NT2/D1 (cell line): ENCODE data around the gene PDE5A.
"Not testable (repeated sequence)": the region's sequence is repeated elsewhere in the genome, so short reads cannot be mapped to it uniquely, and the experiment has no call there.

Experiments used
- DNase-seq: peaks from one replicate; pipeline ENCODE4 v3.0.0-alpha.2; 2011; ENCODE audit warnings: low read depth, low spot score
- H3K27me3 ChIP-seq: 2 replicates; pipeline ENCODE4 v1.6.0; 2011; ENCODE audit warnings: mild to moderate bottlenecking; ENCODE audit not compliant: insufficient read length, insufficient read depth
- H3K36me3 ChIP-seq: 2 replicates; pipeline ENCODE4 v1.6.1; 2011; ENCODE audit warnings: mild to moderate bottlenecking, low read length, mixed read lengths; ENCODE audit not compliant: insufficient read depth, insufficient read length
- H3K4me1 ChIP-seq: 2 replicates; pipeline ENCODE4 v1.5.1; 2011; ENCODE audit not compliant: insufficient read depth, insufficient read length
- H3K4me3 ChIP-seq: 2 replicates; pipeline ENCODE4 v1.5.1; 2011; ENCODE audit warnings: low read depth; ENCODE audit not compliant: insufficient read length
- H3K9ac ChIP-seq: 2 replicates; pipeline ENCODE4 v1.6.0; 2011; ENCODE audit warnings: low read depth; ENCODE audit not compliant: insufficient read length
- H3K9me3 ChIP-seq: 2 replicates; pipeline ENCODE4 v1.5.1; 2011; ENCODE audit warnings: mild to moderate bottlenecking, low read length; ENCODE audit not compliant: insufficient read depth
- SUZ12 ChIP-seq: IDR thresholded peaks from 2 replicates; pipeline ENCODE4 v1.6.1; 2011; ENCODE audit not compliant: insufficient read length, insufficient read depth; ENCODE audit errors: extremely low read depth
- YY1 ChIP-seq: IDR thresholded peaks from 2 replicates; pipeline ENCODE4 v1.6.1; 2011; ENCODE audit not compliant: insufficient read length, insufficient read depth
- ZNF274 ChIP-seq: IDR thresholded peaks from 2 replicates; pipeline ENCODE4 v1.6.1; 2011; ENCODE audit warnings: mild to moderate bottlenecking, low read depth, low read length

PDE5A gene

GRCh38 chr4:119666653-119667091 lies 38.1 kb upstream of the PDE5A start:
- Histone ChIP-seq H3K27me3 (no peaks in the 10 kb centered on the region), H3K4me3 (no peak overlapping the region), H3K36me3 (no peaks in the 10 kb centered on the region), H3K9me3 (no peaks in the 10 kb centered on the region), H3K9ac (no peak overlapping the region), H3K4me1 (no peaks in the 10 kb centered on the region)
- no peak for DNase-seq
- TF ChIP-seq SUZ12: no peak
- TF ChIP-seq YY1: no peak
- no peak for TF ChIP-seq ZNF274

DNA sequence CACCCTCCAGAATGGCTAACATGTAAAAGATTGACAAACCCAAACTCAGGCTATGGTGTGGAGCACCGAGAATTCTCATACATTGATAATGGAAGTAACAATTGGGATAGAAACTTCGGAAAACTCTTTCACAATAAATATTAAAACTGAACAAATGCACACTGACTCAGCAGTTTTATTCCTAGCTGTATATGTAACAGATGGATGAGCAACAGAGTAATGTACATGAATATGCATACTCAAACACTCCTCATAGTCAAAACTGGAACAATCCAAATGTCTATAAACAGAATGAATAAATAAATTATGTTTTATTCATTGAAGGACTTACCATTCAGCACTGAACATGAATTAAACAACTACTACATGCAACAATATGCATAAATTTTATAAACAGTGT lies 37.1 kb upstream of the PDE5A start:
- Histone ChIP-seq H3K4me1 (no peaks in the 10 kb centered on the region), H3K9me3 (no peaks in the 10 kb centered on the region), H3K4me3 (no peak overlapping the region), H3K9ac (no peak overlapping the region), H3K36me3 (no peaks in the 10 kb centered on the region), H3K27me3 (no peaks in the 10 kb centered on the region)
- no peak for DNase-seq
- TF ChIP-seq ZNF274 (no peak), YY1 (no peak), SUZ12 (no peak)

- Histone ChIP-seq H3K27me3 (no peaks in the 10 kb centered on the region), H3K4me1 (no peaks in the 10 kb centered on the region), H3K9me3 (no peaks in the 10 kb centered on the region), H3K9ac (no peak overlapping the region), H3K4me3 (no peak overlapping the region), H3K36me3 (no peaks in the 10 kb centered on the region)
- TF ChIP-seq SUZ12 (no peak), YY1 (no peak), ZNF274 (no peak)
- DNase-seq: no peak
These were observed 35.7 kb upstream of the PDE5A start for GRCh38 chr4:119664168-119664907.

- Histone ChIP-seq H3K4me3 (no peak overlapping the region), H3K36me3 (no peaks in the 10 kb centered on the region), H3K9ac (no peak overlapping the region), H3K9me3 (no peaks in the 10 kb centered on the region), H3K27me3 (no peaks in the 10 kb centered on the region), H3K4me1 (no peaks in the 10 kb centered on the region)
- no peak for DNase-seq
- TF ChIP-seq SUZ12 (no peak), ZNF274 (no peak), YY1 (no peak)
These were observed 34.7 kb upstream of the PDE5A start for GRCh38 chr4:119663160-119663788.

DNA sequence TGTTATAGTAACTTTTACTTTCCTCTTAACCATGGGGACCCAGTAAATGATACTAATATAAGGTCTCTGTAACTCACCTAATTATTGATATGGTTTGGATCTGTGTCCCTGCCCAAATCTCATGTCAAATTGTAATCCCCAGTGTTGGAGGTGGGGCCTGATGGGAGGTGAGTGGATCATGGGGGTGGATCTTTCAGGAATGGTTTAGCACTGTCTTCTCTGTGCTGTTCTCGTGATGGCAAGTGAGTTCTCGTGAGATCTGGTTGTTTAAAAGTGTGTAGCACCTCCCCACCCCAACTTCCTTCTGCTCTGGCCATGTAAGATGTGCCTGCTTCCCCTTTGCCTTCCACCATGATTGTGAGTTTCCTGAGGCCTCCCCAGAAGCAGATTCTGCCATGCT lies 34.0 kb upstream of the PDE5A start:
- not testable (repeated sequence) for H3K4me3 ChIP-seq, H3K9me3 ChIP-seq, H3K9ac ChIP-seq, DNase-seq, H3K36me3 ChIP-seq, H3K4me1 ChIP-seq, H3K27me3 ChIP-seq

DNA sequence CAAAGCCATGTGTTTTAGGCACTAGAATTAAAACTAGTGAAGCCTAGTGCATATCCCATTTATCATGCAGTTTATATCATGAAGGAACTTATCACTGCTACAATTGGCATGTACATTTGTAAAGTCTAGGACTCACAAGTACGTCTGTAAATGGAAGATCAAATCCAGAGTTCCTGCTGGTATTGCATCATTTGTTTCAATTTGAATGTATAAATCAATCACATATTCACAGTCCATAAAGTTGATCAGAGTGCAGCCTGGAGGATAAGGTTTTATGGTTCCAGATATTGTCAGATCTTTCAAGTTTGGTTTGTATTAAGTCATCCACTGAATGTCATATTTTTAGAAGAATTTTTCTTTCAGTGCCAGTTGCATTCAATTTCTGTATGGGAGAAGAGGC lies 32.6 kb upstream of the PDE5A start:
- Histone ChIP-seq H3K27me3 (no peaks in the 10 kb centered on the region), H3K4me1 (no peaks in the 10 kb centered on the region), H3K9ac (no peak overlapping the region), H3K36me3 (no peaks in the 10 kb centered on the region), H3K9me3 (no peaks in the 10 kb centered on the region), H3K4me3 (no peak overlapping the region)
- no peak for DNase-seq
- TF ChIP-seq YY1 (no peak), ZNF274 (no peak), SUZ12 (no peak)

GRCh38 chr4:119659576-119659975 lies 31.0 kb upstream of the PDE5A start:
- no peak overlapping the region for H3K9ac ChIP-seq
- TF ChIP-seq YY1 (no peak), ZNF274 (no peak), SUZ12 (no peak)
- H3K36me3 ChIP-seq: no peaks in the 10 kb centered on the region
- H3K4me1 ChIP-seq: no peaks in the 10 kb centered on the region
- no peaks in the 10 kb centered on the region for H3K9me3 ChIP-seq
- H3K27me3 ChIP-seq: no peaks in the 10 kb centered on the region
- no peak for DNase-seq
- no peak overlapping the region for H3K4me3 ChIP-seq
